GM23248 (cell line): ENCODE measurements around the gene P2RX3. TPM values are rescaled to one million over a fixed set of nuclear protein-coding genes. Genes with fewer than 3 reads are reported as not detected.

Experiments
- DNase-seq: peaks from one replicate; pipeline ENCODE4 v3.0.0-alpha.2; 2015
- H2AFZ ChIP-seq: fragments of 200-600 bp; sonication (generic); 2 replicates; pipeline ENCODE4 v1.6.1; 2016; ENCODE audit warnings: antibody characterized with exemption
- H3F3A ChIP-seq: fragments of 200-600 bp; sonication (generic); 2 replicates; pipeline ENCODE4 v1.6.1; 2016; ENCODE audit warnings: mild to moderate bottlenecking, antibody characterized with exemption, mixed run types; ENCODE audit not compliant: insufficient read depth
- H3K27ac ChIP-seq: fragments of 200-600 bp; sonication (generic); 2 replicates; pipeline ENCODE4 v1.5.1; 2016; ENCODE audit warnings: mild to moderate bottlenecking
- H3K27me3 ChIP-seq: fragments of 200-600 bp; sonication (generic); replicated peaks from 2 replicates; pipeline ENCODE4 v1.6.1; 2016; ENCODE audit warnings: mild to moderate bottlenecking; ENCODE audit not compliant: insufficient read depth
- H3K36me3 ChIP-seq: fragments of 200-600 bp; sonication (generic); 2 replicates; pipeline ENCODE4 v1.6.1; 2016; ENCODE audit warnings: low read depth, mild to moderate bottlenecking
- H3K4me1 ChIP-seq: fragments of 200-600 bp; sonication (generic); 2 replicates; pipeline ENCODE4 v1.6.1; 2016; ENCODE audit warnings: mild to moderate bottlenecking; ENCODE audit not compliant: insufficient read depth
- H3K4me2 ChIP-seq: fragments of 200-600 bp; sonication (generic); one replicate; pipeline ENCODE4 v1.6.1; 2016; ENCODE audit warnings: mild to moderate bottlenecking; ENCODE audit not compliant: unreplicated experiment
- H3K4me3 ChIP-seq: fragments of 200-600 bp; sonication (generic); 2 replicates; pipeline ENCODE4 v1.5.1; 2016; ENCODE audit warnings: mild to moderate bottlenecking
- H3K79me2 ChIP-seq: fragments of 200-600 bp; sonication (generic); 2 replicates; pipeline ENCODE4 v1.6.1; 2016; ENCODE audit warnings: mild to moderate bottlenecking; ENCODE audit not compliant: insufficient read depth
- H3K9ac ChIP-seq: fragments of 200-600 bp; sonication (generic); 2 replicates; pipeline ENCODE4 v1.6.1; 2016; ENCODE audit warnings: mild to moderate bottlenecking
- H3K9me2 ChIP-seq: fragments of 200-600 bp; sonication (generic); 2 replicates; pipeline ENCODE4 v1.6.1; 2016; ENCODE audit warnings: mixed run types, mild to moderate bottlenecking, moderate library complexity; ENCODE audit not compliant: insufficient read depth
- H3K9me3 ChIP-seq: fragments of 200-600 bp; sonication (generic); one replicate; pipeline ENCODE4 v1.6.1; 2017; ENCODE audit warnings: low read depth
- H4K20me1 ChIP-seq: fragments of 200-600 bp; sonication (generic); 2 replicates; pipeline ENCODE4 v1.6.0; 2016; ENCODE audit not compliant: insufficient read depth
- EZH2 ChIP-seq: fragments of 200-600 bp; sonication (generic); IDR thresholded peaks from 2 replicates; pipeline ENCODE4 v1.6.1; 2018; ENCODE audit warnings: antibody characterized with exemption, mild to moderate bottlenecking; ENCODE audit not compliant: insufficient read depth, poor library complexity, severe bottlenecking
- EZH2phosphoT487 ChIP-seq: fragments of 200-600 bp; sonication (generic); IDR thresholded peaks from 2 replicates; pipeline ENCODE4 v1.6.1; 2018; ENCODE audit warnings: antibody characterized with exemption, moderate library complexity, mild to moderate bottlenecking, low read depth; ENCODE audit not compliant: insufficient read depth
- WGBS, 2 experiments: methylation state at CpG; one replicate each; pipeline ENCODE4 v1.1.6; 2015 to 2017; ENCODE audit warnings: low lambda C conversion rate in 2 of 2, low coverage in 1 of 2; ENCODE audit errors: missing lambda C conversion rate in 2 of 2; 5-methylcytosine and 5-hydroxymethylcytosine counted together
- in situ Hi-C: fragments of 300-500 bp; cut with MboI; formaldehyde crosslinking; loops from 2 replicates; pipeline ENCODE4 v1.15.0; 2020
- polyA plus RNA-seq: library from polyadenylated mRNA; unstranded; fragments of >200 nt; fragmentation: Nextera tagmentation; extraction: Ambion mirVana; gene quantifications from 2 replicates; pipeline ENCODE4 v1.2.1, GENCODE V29; 2016
- total RNA-seq: library from RNA; depleted of rRNA; stranded (reverse); fragments of >200 nt; shearing (Covaris generic); gene quantifications from 2 replicates; pipeline ENCODE4 v1.2.3, GENCODE V29; 2014

P2RX3 gene
- total and polyA plus RNA-seq, 2 experiments from 2014 or later = 0.10 TPM; not detected in 1

- no peak overlapping the region for H3K4me3 ChIP-seq
- no peak overlapping the region for H3K27ac ChIP-seq
- no peak overlapping the region for H3K4me2 ChIP-seq
- H4K20me1 ChIP-seq = no peaks in the 10 kb centered on the region
- no peaks in the 10 kb centered on the region for H3K79me2 ChIP-seq
- no peaks in the 10 kb centered on the region for H3K9me2 ChIP-seq
- H3F3A ChIP-seq = no peaks in the 10 kb centered on the region
- peak overlapping the region; percentile 80 for H2AFZ ChIP-seq
- no peaks in the 10 kb centered on the region for H3K9me3 ChIP-seq
- no peak overlapping the region for H3K9ac ChIP-seq
- H3K4me1 ChIP-seq = no peaks in the 10 kb centered on the region
- no peak for TF ChIP-seq EZH2
- WGBS, 2 experiments = 78 to 85% methylated on average over 10 of the region's 10 CpGs
- no peaks in the 10 kb centered on the region for H3K36me3 ChIP-seq
- no peaks in the 10 kb centered on the region for H3K27me3 ChIP-seq
- in situ Hi-C loops = no loop called here
- no peak for DNase-seq
Observed at GRCh38 chr11:57344826-57345225, 6.7 kb downstream of the P2RX3 start.

GRCh38 chr11:57345555-57346211, 7.5 kb downstream of the P2RX3 start:
- no peak overlapping the region for H3K4me3 ChIP-seq
- H3K9me2 ChIP-seq = no peaks in the 10 kb centered on the region
- H3K27me3 ChIP-seq = no peaks in the 10 kb centered on the region
- H3K4me2 ChIP-seq = no peak overlapping the region
- H4K20me1 ChIP-seq = no peaks in the 10 kb centered on the region
- H3K36me3 ChIP-seq = no peaks in the 10 kb centered on the region
- peak overlapping the region; percentile 80 for H2AFZ ChIP-seq
- no peak overlapping the region for H3K27ac ChIP-seq
- H3F3A ChIP-seq = no peaks in the 10 kb centered on the region
- H3K79me2 ChIP-seq = no peaks in the 10 kb centered on the region
- WGBS, 2 experiments = 12 to 16% methylated on average over 11 of the region's 11 CpGs
- DNase-seq = peak; percentile 79
- in situ Hi-C loops = no loop called here
- peak overlapping the region; percentile 46 for H3K9ac ChIP-seq
- no peaks in the 10 kb centered on the region for H3K9me3 ChIP-seq
- TF ChIP-seq EZH2phosphoT487 = no peak
- no peaks in the 10 kb centered on the region for H3K4me1 ChIP-seq

- no peak for DNase-seq
- no peaks in the 10 kb centered on the region for H3K36me3 ChIP-seq
- in situ Hi-C loops = no loop called here
- H3F3A ChIP-seq = no peaks in the 10 kb centered on the region
- WGBS, 2 experiments = 73 to 86% methylated on average over 7 to 9 of the region's 9 CpGs
- H4K20me1 ChIP-seq = no peaks in the 10 kb centered on the region
- no peaks in the 10 kb centered on the region for H3K4me1 ChIP-seq
- H3K79me2 ChIP-seq = no peaks in the 10 kb centered on the region
- H3K9ac ChIP-seq = no peak overlapping the region
- no peak overlapping the region for H3K27ac ChIP-seq
- H3K4me2 ChIP-seq = no peak overlapping the region
- H2AFZ ChIP-seq = no peak overlapping the region
- H3K27me3 ChIP-seq = no peaks in the 10 kb centered on the region
- no peaks in the 10 kb centered on the region for H3K9me3 ChIP-seq
- no peaks in the 10 kb centered on the region for H3K9me2 ChIP-seq
- TF ChIP-seq EZH2phosphoT487 (no peak), EZH2 (no peak)
- H3K4me3 ChIP-seq = no peak overlapping the region
Observed at GRCh38 chr11:57347336-57347735, 9.2 kb downstream of the P2RX3 start.

DNA sequence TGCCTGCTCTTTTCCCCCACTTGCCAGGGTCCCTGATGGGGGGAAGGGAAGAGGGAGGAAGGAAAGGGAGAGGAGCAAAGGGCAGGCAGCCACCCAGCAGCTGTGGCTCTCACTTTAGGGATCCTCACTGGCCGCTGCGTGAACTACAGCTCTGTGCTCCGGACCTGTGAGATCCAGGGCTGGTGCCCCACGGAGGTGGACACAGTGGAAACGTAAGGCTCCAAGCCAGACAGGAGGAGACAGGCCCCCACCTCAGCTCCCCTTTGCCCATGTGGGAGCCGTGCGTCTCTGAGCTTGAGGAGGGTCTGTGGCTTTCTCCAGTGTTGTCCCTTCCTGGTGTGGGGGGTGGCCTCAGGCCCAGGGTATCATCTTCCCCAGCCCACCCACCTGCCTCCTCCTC, 9.9 kb downstream of the P2RX3 start:
- whole genome bisulfite sequencing, 2 experiments = 87 to 88% methylated on average over 7 of the region's 7 CpGs

More for the DNA sequence above, 9.9 kb downstream of the P2RX3 start:
- no peak overlapping the region for H3K27ac ChIP-seq
- no peak overlapping the region for H2AFZ ChIP-seq
- no peaks in the 10 kb centered on the region for H3K9me3 ChIP-seq
- H3K36me3 ChIP-seq = no peaks in the 10 kb centered on the region
- no peak overlapping the region for H3K9ac ChIP-seq
- TF ChIP-seq EZH2phosphoT487 (no peak), EZH2 (no peak)
- DNase-seq = no peak
- no peaks in the 10 kb centered on the region for H3K79me2 ChIP-seq
- H3K4me3 ChIP-seq = no peak overlapping the region
- H3K27me3 ChIP-seq = no peaks in the 10 kb centered on the region
- H3K9me2 ChIP-seq = no peaks in the 10 kb centered on the region
- H3K4me1 ChIP-seq = no peaks in the 10 kb centered on the region
- no peaks in the 10 kb centered on the region for H4K20me1 ChIP-seq
- no peak overlapping the region for H3K4me2 ChIP-seq
- H3F3A ChIP-seq = no peaks in the 10 kb centered on the region
- in situ Hi-C loops = no loop called here
